Measurements from ENCODE around the gene FBXO17.
"Not testable (repeated sequence)": the region's sequence is repeated elsewhere in the genome, so short reads cannot be mapped to it uniquely, and the experiment has no call there.

FBXO17 gene

GRCh38 chr19:38979812-38980211, 4.3 kb upstream of the FBXO17 start:
- no peak for DNase-seq

- DNase-seq, result no peak
Observed at GRCh38 chr19:38978326-38978689, 2.8 kb upstream of the FBXO17 start.

- DNase-seq, result no peak
Observed at GRCh38 chr19:38977445-38978325, 2.1 kb upstream of the FBXO17 start.

- DNase-seq, result no peak
Observed at GRCh38 chr19:38975861-38976271, 324 bp upstream of the FBXO17 start.

GRCh38 chr19:38974624-38975213, 823 bp downstream of the FBXO17 start:
- no peak for DNase-seq

GRCh38 chr19:38971672-38972071, 3.9 kb downstream of the FBXO17 start:
- no peak for DNase-seq

- peak in 1 of 2 experiments; percentile 11 for DNase-seq
Observed at GRCh38 chr19:38970664-38971532, 4.6 kb downstream of the FBXO17 start.

GRCh38 chr19:38966149-38966548, 9.4 kb downstream of the FBXO17 start:
- DNase-seq, result not testable (repeated sequence)

GRCh38 chr19:38964738-38965137, 10.8 kb downstream of the FBXO17 start:
- no peak for DNase-seq

GRCh38 chr19:38959618-38960017, 15.9 kb downstream of the FBXO17 start:
- DNase-seq, result no peak

GRCh38 chr19:38958301-38958700, 17.2 kb downstream of the FBXO17 start:
- DNase-seq, result no peak

- no peak for DNase-seq
Observed at GRCh38 chr19:38956264-38956663, 19.3 kb downstream of the FBXO17 start.

- no peak for DNase-seq
Observed at GRCh38 chr19:38953677-38954076, 21.9 kb downstream of the FBXO17 start.

- no peak for DNase-seq
Observed at GRCh38 chr19:38952395-38953165, 23.0 kb downstream of the FBXO17 start.

- no peak for DNase-seq
Observed at GRCh38 chr19:38951187-38951586, 24.4 kb downstream of the FBXO17 start.

GRCh38 chr19:38949580-38950367, 25.8 kb downstream of the FBXO17 start:
- peak in 1 of 2 experiments; percentile 65 for DNase-seq

GRCh38 chr19:38946229-38947010, 29.1 kb downstream of the FBXO17 start:
- no peak for DNase-seq

- DNase-seq, result no peak
Observed at GRCh38 chr19:38945562-38946228, 29.8 kb downstream of the FBXO17 start.

- no peak for DNase-seq
Observed at GRCh38 chr19:38944981-38945506, 30.5 kb downstream of the FBXO17 start.
